HG03103 (cell line): Measurements from ENCODE around the gene CSTF1.

Experiments used
- ATAC-seq: cut with Tn5 transposase; IDR thresholded peaks from one replicate; pipeline ENCODE4 v1.9.1; 2021; ENCODE audit warnings: low read depth; ENCODE audit not compliant: unreplicated experiment

The CSTF1 gene

GRCh38 chr20:56426026-56426425 is 33.6 kb downstream of the CSTF1 start:
- ATAC-seq = no peak

- no peak for ATAC-seq
Observed at GRCh38 chr20:56426926-56427325, 34.5 kb downstream of the CSTF1 start.

- no peak for ATAC-seq
Observed at GRCh38 chr20:56427797-56428196, 35.4 kb downstream of the CSTF1 start.

- ATAC-seq = no peak
Observed at GRCh38 chr20:56428410-56428809, 36.0 kb downstream of the CSTF1 start.

GRCh38 chr20:56428881-56429280 is 36.4 kb downstream of the CSTF1 start:
- ATAC-seq = no peak

- no peak for ATAC-seq
Observed at GRCh38 chr20:56429502-56429901, 37.1 kb downstream of the CSTF1 start.

- ATAC-seq = no peak
Observed at GRCh38 chr20:56429941-56430340, 37.5 kb downstream of the CSTF1 start.

GRCh38 chr20:56430461-56430860 is 38.0 kb downstream of the CSTF1 start:
- no peak for ATAC-seq

- no peak for ATAC-seq
Observed at GRCh38 chr20:56430957-56431356, 38.5 kb downstream of the CSTF1 start.

- ATAC-seq = no peak
Observed at GRCh38 chr20:56431471-56431870, 39.0 kb downstream of the CSTF1 start.

GRCh38 chr20:56433221-56433879 is 40.9 kb downstream of the CSTF1 start:
- no peak for ATAC-seq

GRCh38 chr20:56433880-56434255 is 41.4 kb downstream of the CSTF1 start:
- ATAC-seq = no peak

- no peak for ATAC-seq
Observed at GRCh38 chr20:56437196-56437960, 44.9 kb downstream of the CSTF1 start.

GRCh38 chr20:56438284-56438683 is 45.8 kb downstream of the CSTF1 start:
- ATAC-seq = no peak

- no peak for ATAC-seq
Observed at GRCh38 chr20:56439771-56440291, 47.4 kb downstream of the CSTF1 start.

GRCh38 chr20:56440346-56441007 is 48.0 kb downstream of the CSTF1 start:
- peak; percentile 68 for ATAC-seq

- ATAC-seq = no peak
Observed at GRCh38 chr20:56442389-56443365, 50.2 kb downstream of the CSTF1 start.

- no peak for ATAC-seq
Observed at GRCh38 chr20:56443654-56444540, 51.5 kb downstream of the CSTF1 start.

GRCh38 chr20:56445130-56445529 is 52.7 kb downstream of the CSTF1 start:
- ATAC-seq = no peak
